CD4-positive, CD25-positive, alpha-beta regulatory T cell (primary cell): Measurements from ENCODE around the gene R3HCC1L. TPM values are rescaled to one million over a fixed set of nuclear protein-coding genes. Genes with fewer than 3 reads are reported as not detected.
"Not testable (repeated sequence)": the region's sequence is repeated elsewhere in the genome, so short reads cannot be mapped to it uniquely, and the experiment has no call there.

Experiments
- ATAC-seq, 2 donors: fragments of 150-1000 bp; cut with Tn5 transposase; one replicate each; pipeline ENCODE4 v1.10.0; 2021; ENCODE audit warnings: low read depth in 2 of 2, moderate number of reproducible peaks in 2 of 2, moderate library complexity in 1 of 2
- DNase-seq, 3 donors: peaks; one replicate each; pipeline versions ENCODE4 v3.0.0 to v3.0.0-alpha.2; 2012 to 2022; ENCODE audit warnings: mixed read lengths in 1 of 3
- H3K27ac ChIP-seq: one replicate; pipeline ENCODE4 v1.7.0; 2013; ENCODE audit warnings: mild to moderate bottlenecking, low read length; ENCODE audit not compliant: insufficient read depth, poor library complexity, severe bottlenecking
- H3K27me3 ChIP-seq: one replicate; pipeline ENCODE4 v1.7.0; 2013; ENCODE audit warnings: low read length; ENCODE audit not compliant: control insufficient read depth, insufficient read depth
- H3K36me3 ChIP-seq: one replicate; pipeline ENCODE4 v1.7.0; 2013; ENCODE audit warnings: mild to moderate bottlenecking, low read length, moderate library complexity; ENCODE audit not compliant: control insufficient read depth, insufficient read depth
- H3K4me1 ChIP-seq: 2 replicates; pipeline ENCODE4 v1.7.0; 2013; ENCODE audit warnings: mild to moderate bottlenecking, low read length; ENCODE audit not compliant: insufficient read depth, control insufficient read depth, poor library complexity, severe bottlenecking
- H3K4me3 ChIP-seq: one replicate; pipeline ENCODE4 v1.7.0; 2013; ENCODE audit warnings: low read depth, mild to moderate bottlenecking, low read length, moderate library complexity
- H3K9me3 ChIP-seq, 2 experiments: 1 replicate in 1 of 2; 2 replicates in 1 of 2; pipeline ENCODE4 v1.7.0; 2013; ENCODE audit warnings: low read length in 2 of 2, mild to moderate bottlenecking in 1 of 2, moderate library complexity in 1 of 2; ENCODE audit not compliant: control insufficient read depth in 2 of 2
- H3K27ac Mint-ChIP-seq, 3 donors: one replicate each; pipeline ENCODE4 v1.8.0; 2020 to 2022; ENCODE audit warnings: mild to moderate bottlenecking in 3 of 3, mixed read lengths in 3 of 3, moderate library complexity in 2 of 3
- H3K27me3 Mint-ChIP-seq: one replicate; pipeline ENCODE4 v1.8.0; 2022; ENCODE audit warnings: mild to moderate bottlenecking, mixed read lengths
- H3K36me3 Mint-ChIP-seq: one replicate; pipeline ENCODE4 v1.8.0; 2020; ENCODE audit warnings: mixed read lengths
- H3K4me1 Mint-ChIP-seq, 4 donors: one replicate each; pipeline ENCODE4 v1.8.0; 2020 to 2022; ENCODE audit warnings: mixed read lengths in 4 of 4, mild to moderate bottlenecking in 1 of 4
- H3K4me3 Mint-ChIP-seq, 4 donors: one replicate each; pipeline ENCODE4 v1.8.0; 2020 to 2022; ENCODE audit warnings: mild to moderate bottlenecking in 4 of 4, mixed read lengths in 4 of 4, moderate library complexity in 3 of 4
- H3K9me3 Mint-ChIP-seq, 7 donors: one replicate each; pipeline ENCODE4 v1.8.0; 2020 to 2022; ENCODE audit warnings: mixed read lengths in 7 of 7, mild to moderate bottlenecking in 3 of 7, moderate library complexity in 2 of 7
- polyA plus RNA-seq, 4 donors: library from polyadenylated mRNA; unstranded; fragments of 300-500 nt; fragmentation: Illumina TruSeq; gene quantifications; one replicate each; pipeline ENCODE4 v1.2.3, GENCODE V29; 2021
- total RNA-seq: library from RNA; stranded (reverse); gene quantifications from one replicate; pipeline ENCODE4 v1.2.3, GENCODE V29; 2022

Gene R3HCC1L
- total and polyA plus RNA-seq, 5 donors from 2014 or later = 10.4 to 29.7 (median 13.3) TPM

- peaks cover 35% of the 10 kb centered on the region for H3K4me1 ChIP-seq
- Mint-ChIP-seq H3K9me3 (peaks cover 0 to 2% (median 0%) of the 10 kb centered on the region in 7 donors), H3K27me3 (peaks cover 5% of the 10 kb centered on the region), H3K4me1 (peaks cover 7 to 50% (median 35%) of the 10 kb centered on the region in 4 donors), H3K36me3 (no peaks in the 10 kb centered on the region), H3K27ac (peak overlapping the region; percentile 92 to 97 (median 96)), H3K4me3 (peak overlapping the region; percentile 84 to 93 (median 88))
- peak overlapping the region; percentile 84 for H3K4me3 ChIP-seq
- H3K27me3 ChIP-seq = no peaks in the 10 kb centered on the region
- H3K36me3 ChIP-seq = no peaks in the 10 kb centered on the region
- H3K27ac ChIP-seq = peak overlapping the region; percentile 96
- ATAC-seq = no peak
- H3K9me3 ChIP-seq = no peaks in the 10 kb centered on the region
- no peak for DNase-seq
Observed at GRCh38 chr10:98134117-98134430, 383 bp upstream of the R3HCC1L start.

- Histone ChIP-seq H3K36me3 (no peaks in the 10 kb centered on the region), H3K27me3 (no peaks in the 10 kb centered on the region), H3K27ac (peak overlapping the region; percentile 96), H3K4me1 (peaks cover 35% of the 10 kb centered on the region), H3K4me3 (peak overlapping the region; percentile 84), H3K9me3 (no peaks in the 10 kb centered on the region)
- Mint-ChIP-seq H3K4me3 (peak overlapping the region; percentile 84 to 93 (median 88)), H3K36me3 (no peaks in the 10 kb centered on the region), H3K27me3 (peaks cover 5% of the 10 kb centered on the region), H3K9me3 (peaks cover 0 to 2% (median 0%) of the 10 kb centered on the region in 7 donors), H3K4me1 (peaks cover 10 to 62% (median 43%) of the 10 kb centered on the region in 4 donors), H3K27ac (peak overlapping the region; percentile 92 to 97 (median 96))
- DNase-seq = no peak
- no peak for ATAC-seq
Observed at GRCh38 chr10:98135222-98135899, 904 bp downstream of the R3HCC1L start.

- not testable (repeated sequence) for H3K27ac ChIP-seq, H3K27me3 ChIP-seq, H3K27me3 Mint-ChIP-seq, H3K4me3 ChIP-seq, H3K36me3 Mint-ChIP-seq, H3K9me3 Mint-ChIP-seq, H3K9me3 ChIP-seq, DNase-seq, ATAC-seq, H3K36me3 ChIP-seq, H3K27ac Mint-ChIP-seq
- H3K4me1 Mint-ChIP-seq = peaks cover 21 to 75% (median 56%) of the 10 kb centered on the region in 4 donors
- peaks cover 41% of the 10 kb centered on the region for H3K4me1 ChIP-seq
- H3K4me3 Mint-ChIP-seq = peak overlapping the region in 3 of 4 donors; percentile 15 to 67 (median 61)
Observed at GRCh38 chr10:98136775-98137174, 2.3 kb downstream of the R3HCC1L start.

GRCh38 chr10:98138031-98138430 lies 3.6 kb downstream of the R3HCC1L start:
- H3K36me3 Mint-ChIP-seq = no peaks in the 10 kb centered on the region
- ATAC-seq (peak in 1 of 2 donors; percentile 15), DNase-seq (peak in 2 of 3 donors; percentile 54 to 75)
- Histone ChIP-seq H3K4me1 (peaks cover 54% of the 10 kb centered on the region), H3K9me3 (no peaks in the 10 kb centered on the region), H3K4me3 (peak overlapping the region; percentile 71), H3K36me3 (no peaks in the 10 kb centered on the region), H3K27me3 (no peaks in the 10 kb centered on the region), H3K27ac (peak overlapping the region; percentile 27)
- H3K27me3 Mint-ChIP-seq = peaks cover 5% of the 10 kb centered on the region
- H3K9me3 Mint-ChIP-seq = no peaks in the 10 kb centered on the region
- peaks cover 22 to 88% (median 66%) of the 10 kb centered on the region in 4 donors for H3K4me1 Mint-ChIP-seq
- H3K27ac Mint-ChIP-seq = peak overlapping the region in 2 of 3 donors; percentile 3 to 66
- H3K4me3 Mint-ChIP-seq = peak overlapping the region; percentile 64 to 78 (median 66)

GRCh38 chr10:98139431-98139830 lies 5.0 kb downstream of the R3HCC1L start:
- ATAC-seq = no peak
- Mint-ChIP-seq H3K9me3 (no peaks in the 10 kb centered on the region), H3K4me1 (peaks cover 29 to 87% (median 69%) of the 10 kb centered on the region in 4 donors), H3K36me3 (no peaks in the 10 kb centered on the region), H3K4me3 (peak overlapping the region in 1 of 4 donors; percentile 42), H3K27me3 (no peaks in the 10 kb centered on the region), H3K27ac (no peak overlapping the region)
- Histone ChIP-seq H3K4me1 (peaks cover 54% of the 10 kb centered on the region), H3K9me3 (no peaks in the 10 kb centered on the region), H3K27ac (no peak overlapping the region), H3K36me3 (no peaks in the 10 kb centered on the region), H3K4me3 (no peak overlapping the region), H3K27me3 (no peaks in the 10 kb centered on the region)
- DNase-seq = no peak

GRCh38 chr10:98141484-98142073 lies 7.1 kb downstream of the R3HCC1L start:
- peak overlapping the region; percentile 14 to 86 (median 56) for H3K4me3 Mint-ChIP-seq

GRCh38 chr10:98144985-98145384 lies 10.5 kb downstream of the R3HCC1L start:
- peaks cover 2 to 37% (median 13%) of the 10 kb centered on the region in 7 donors for H3K9me3 Mint-ChIP-seq
- peaks cover 49 to 79% (median 61%) of the 10 kb centered on the region in 4 donors for H3K4me1 Mint-ChIP-seq
- no peaks in the 10 kb centered on the region for H3K27me3 Mint-ChIP-seq

More at GRCh38 chr10:98141484-98142073, 7.1 kb downstream of the R3HCC1L start:
- H3K36me3 Mint-ChIP-seq = peaks cover 12% of the 10 kb centered on the region
- peak overlapping the region; percentile 29 for H3K4me3 ChIP-seq
- peaks cover 37% of the 10 kb centered on the region for H3K4me1 ChIP-seq
- no peak overlapping the region for H3K27ac ChIP-seq
- H3K27ac Mint-ChIP-seq = peak overlapping the region in 2 of 3 donors; percentile 44 to 85
- DNase-seq = peak in 1 of 3 donors; percentile 13
- peaks cover 36 to 82% (median 63%) of the 10 kb centered on the region in 4 donors for H3K4me1 Mint-ChIP-seq
- no peaks in the 10 kb centered on the region for H3K27me3 Mint-ChIP-seq
- no peaks in the 10 kb centered on the region for H3K27me3 ChIP-seq
- no peak for ATAC-seq
- H3K36me3 ChIP-seq = peaks cover 4% of the 10 kb centered on the region
- no peaks in the 10 kb centered on the region for H3K9me3 ChIP-seq
- H3K9me3 Mint-ChIP-seq = peaks cover 0 to 4% (median 2%) of the 10 kb centered on the region in 7 donors

More at GRCh38 chr10:98144985-98145384, 10.5 kb downstream of the R3HCC1L start:
- ATAC-seq = no peak
- Mint-ChIP-seq H3K27ac (peak overlapping the region in 1 of 3 donors; percentile 23), H3K36me3 (peaks cover 37% of the 10 kb centered on the region), H3K4me3 (no peak overlapping the region)
- H3K36me3 ChIP-seq = peaks cover 5% of the 10 kb centered on the region
- H3K27ac ChIP-seq = no peak overlapping the region
- H3K4me1 ChIP-seq = peaks cover 19% of the 10 kb centered on the region
- no peak for DNase-seq
- no peak overlapping the region for H3K4me3 ChIP-seq
- H3K9me3 ChIP-seq = peaks cover 10 to 17% of the 10 kb centered on the region in 2 experiments
- no peaks in the 10 kb centered on the region for H3K27me3 ChIP-seq
